Stimulated activated CD4-positive, alpha-beta T cell treated with anti-CD3 and anti-CD28 coated beads, TNF-alpha, amount 100 ng/mL, for 24 hours (primary cell): Measurements from ENCODE around the gene CLTB.
"Not testable (repeated sequence)": the region's sequence is repeated elsewhere in the genome, so short reads cannot be mapped to it uniquely, and the experiment has no call there.

ENCODE experiments used
- DNase-seq, 3 experiments: peaks; one replicate each; pipeline ENCODE4 v3.0.0-alpha.2; 2020; ENCODE audit warnings: low read depth in 3 of 3

Gene CLTB

DNA sequence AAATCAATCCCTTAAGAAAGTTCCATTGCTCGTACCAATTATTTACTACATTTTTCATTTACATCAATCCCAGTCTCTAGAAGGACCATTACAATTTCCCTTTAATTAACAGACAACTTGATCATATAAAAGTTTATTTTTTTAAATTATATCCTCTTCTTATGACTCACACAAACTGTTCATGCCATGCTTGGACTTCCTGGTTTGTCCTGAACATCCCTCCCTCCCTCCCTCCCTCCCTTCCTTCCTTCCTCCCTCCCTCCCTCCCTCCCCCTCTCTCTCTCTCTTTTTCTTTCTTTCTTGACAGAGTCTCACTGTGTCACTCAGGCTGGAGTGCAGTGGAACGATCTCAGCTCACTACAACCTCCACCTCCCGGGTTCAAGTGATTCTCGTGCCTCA, 11.6 kb upstream of the CLTB start:
- no peak for DNase-seq

DNA sequence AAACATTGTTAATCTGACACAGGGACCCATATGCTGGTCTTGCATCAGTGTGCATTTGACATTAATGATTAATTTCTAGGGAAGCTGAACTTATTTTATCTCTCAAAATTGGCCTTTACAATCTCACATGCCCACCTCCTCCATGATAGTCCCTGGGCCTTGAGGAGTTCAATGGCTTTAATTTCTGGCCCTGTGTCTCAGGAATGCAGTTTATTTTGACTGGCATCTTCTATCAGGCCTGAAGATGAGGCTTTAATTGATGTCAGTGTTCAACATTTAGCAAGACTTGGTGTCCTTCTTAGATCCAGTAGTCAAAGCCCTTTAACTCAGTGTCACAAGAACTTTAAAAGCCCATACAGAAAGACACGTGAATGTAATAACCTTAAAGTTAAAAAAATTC, 10.5 kb upstream of the CLTB start:
- no peak for DNase-seq

DNA sequence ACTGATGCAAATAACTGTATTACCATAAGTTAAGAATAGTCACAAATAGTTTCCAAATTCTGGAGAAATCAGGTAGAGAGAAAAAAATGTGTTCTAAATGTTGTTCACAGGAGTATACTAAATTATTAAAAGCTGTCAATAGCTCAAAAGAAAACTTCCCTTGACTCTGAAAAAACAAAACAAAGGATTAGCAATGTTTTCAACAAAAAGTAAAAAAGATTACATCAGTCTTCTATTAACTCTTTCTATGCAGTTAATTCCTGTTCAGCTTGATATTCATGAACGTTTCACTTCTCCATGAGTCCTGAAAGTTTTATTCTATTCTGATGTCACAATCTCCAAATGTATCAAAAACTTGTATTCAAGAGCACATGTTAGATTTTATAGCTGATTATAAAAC, 9.5 kb upstream of the CLTB start:
- no peak for DNase-seq

DNA sequence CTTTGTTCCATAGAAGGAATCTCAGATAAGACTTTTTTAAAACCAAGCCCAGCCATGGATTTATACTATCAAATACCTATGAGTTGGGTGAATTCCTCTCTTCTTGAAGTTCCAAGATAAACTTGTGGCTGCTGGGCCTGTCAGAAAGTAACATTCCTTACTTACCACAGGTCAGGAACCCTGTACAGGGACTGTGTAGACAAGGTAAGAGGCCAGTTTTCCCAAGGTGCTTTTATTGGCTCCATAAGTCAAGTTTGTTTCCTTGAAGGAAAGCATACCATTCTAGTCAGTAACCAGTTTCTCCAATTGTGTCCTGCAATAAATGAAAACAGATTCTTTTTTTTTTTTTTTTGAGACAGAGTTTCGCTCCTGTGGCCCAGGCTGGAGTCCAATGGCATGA, 8.8 kb upstream of the CLTB start:
- no peak for DNase-seq

DNA sequence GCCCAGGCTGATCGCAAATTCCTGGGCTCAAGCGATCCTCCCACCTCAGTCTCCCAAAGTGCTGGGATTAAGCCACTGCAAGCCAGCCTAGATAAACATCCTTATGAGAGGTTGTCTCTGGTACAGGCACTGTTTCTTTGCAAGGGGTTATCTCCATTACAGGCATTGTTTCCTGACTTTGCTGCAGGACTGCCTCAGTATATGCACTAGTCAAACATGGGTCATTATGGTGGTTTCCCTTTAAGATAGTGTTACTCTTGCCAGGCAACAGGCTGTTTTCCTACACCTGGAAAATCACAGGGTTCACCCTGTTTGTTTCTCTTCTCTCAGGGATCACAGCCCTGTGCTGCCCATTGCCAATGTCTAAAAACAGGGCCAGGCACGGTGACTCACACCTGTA, 7.8 kb upstream of the CLTB start:
- no peak for DNase-seq

DNA sequence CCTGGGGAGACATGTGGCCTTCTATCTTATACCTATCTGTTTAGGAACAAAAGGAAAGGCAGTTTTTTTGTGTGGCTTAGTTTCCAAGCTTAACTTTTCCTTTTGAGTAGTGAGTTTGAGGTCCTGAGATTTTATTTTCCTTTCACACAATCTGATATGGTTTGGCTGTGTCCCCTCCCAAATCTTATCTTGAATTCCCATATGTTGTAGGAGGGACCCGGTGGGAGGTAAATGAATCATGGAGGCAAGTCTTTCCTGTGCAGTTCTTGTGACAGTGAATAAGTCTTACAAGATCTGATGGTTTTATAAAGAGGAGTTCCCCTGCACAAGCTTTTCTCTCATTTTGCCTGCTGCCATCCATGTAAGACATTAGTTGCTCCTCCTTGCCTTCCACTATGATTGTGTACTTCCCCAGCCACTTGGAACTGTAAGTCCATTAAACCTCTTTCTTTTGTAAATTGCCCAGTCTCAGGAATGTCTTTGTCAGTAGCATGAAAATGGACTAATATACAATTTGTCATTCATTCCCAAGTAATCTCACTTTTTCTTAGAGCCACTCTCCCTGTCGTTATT, 4.7 kb upstream of the CLTB start:
- DNase-seq: no peak

DNA sequence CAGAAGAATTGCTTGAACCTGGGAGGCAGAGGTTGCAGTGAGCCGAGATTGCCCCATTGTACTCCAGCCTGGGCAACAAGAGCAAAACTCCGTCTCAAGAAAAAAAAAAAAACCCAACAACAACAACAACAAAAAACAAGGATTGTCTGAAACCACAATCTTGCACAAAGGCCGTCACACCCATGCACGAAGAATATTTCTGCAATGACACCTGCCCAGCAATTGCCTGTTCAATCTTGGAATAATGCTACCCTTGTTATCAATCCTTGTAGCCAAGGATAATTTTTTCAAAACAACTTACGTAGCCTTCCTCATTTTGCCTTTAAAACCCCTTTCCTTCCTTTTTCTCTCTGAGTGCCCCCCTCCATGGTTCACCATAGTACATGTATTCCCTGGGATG, 3.7 kb upstream of the CLTB start:
- DNase-seq: no peak

DNA sequence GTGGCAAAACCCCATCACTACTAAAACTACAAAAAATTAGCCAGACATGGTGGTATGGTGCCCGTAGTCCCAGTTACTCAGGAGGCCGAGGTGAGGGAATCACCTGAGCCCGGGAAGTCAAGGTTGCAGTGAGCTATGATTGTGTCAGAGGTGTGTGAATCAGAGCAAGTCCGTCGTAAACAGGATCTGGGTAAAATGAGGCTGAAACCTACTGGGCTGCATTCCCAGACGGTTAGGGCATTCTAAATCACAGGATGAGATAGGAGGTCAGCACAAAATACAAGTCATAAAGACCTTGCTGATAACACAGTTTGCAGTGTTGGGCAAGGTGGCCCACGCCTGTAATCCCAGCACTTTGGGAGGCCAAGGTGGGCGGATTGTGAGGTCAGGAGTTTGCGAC, 1.9 kb upstream of the CLTB start:
- DNase-seq: no peak

DNA sequence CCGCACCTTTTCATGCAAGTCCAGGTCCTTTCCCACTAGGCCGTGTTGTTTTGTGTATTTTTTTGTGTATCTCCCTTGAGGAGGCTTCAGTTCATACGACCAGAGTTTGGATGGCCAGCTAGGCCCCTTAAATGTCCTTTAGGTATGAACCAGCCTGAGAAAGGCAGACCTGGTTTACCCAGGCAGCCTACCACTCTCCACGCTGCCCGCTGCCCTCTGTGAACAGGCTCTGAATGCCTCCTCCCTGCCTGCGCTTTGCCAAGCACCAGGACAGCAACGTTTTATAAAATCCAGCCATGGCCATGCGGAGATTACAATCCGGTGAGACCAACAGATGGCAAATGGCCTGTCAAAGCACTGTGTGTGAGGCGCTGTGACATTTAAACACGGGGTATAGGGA, 626 bp upstream of the CLTB start:
- DNase-seq: no peak

DNA sequence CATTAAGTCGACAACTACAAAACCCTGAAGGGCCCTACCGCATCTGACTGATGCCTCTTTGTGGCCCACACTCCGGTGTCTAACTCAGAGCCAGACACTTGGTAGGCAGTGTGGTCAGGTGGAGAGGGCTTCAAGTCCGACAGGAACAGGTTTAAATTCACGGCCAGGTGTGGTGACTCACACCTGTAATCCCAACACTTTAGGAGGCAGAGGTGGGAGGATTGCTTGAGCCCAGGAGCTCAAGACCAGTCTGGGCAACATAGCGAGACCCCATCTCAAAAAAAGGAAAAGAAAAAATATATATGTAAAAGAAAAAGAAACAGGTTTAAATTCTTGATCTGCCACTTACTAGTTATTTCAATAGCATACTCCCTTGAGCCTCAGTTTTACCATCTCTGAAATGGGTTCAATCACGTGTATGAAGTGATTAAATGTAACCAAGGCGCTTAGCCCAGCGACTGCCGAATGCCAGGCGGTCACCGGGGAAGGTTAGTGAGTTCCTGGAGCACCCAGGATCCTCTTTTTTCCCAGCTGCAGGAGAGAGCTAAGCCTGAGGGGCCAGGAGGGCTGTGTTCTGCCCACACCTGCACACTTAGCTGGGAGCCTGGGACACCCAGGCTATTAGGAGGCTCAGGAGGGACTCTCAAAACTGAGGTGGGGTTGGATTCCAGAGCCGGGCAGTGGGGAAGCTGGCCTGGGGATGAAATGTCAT, 943 bp downstream of the CLTB start:
- DNase-seq: no peak

DNA sequence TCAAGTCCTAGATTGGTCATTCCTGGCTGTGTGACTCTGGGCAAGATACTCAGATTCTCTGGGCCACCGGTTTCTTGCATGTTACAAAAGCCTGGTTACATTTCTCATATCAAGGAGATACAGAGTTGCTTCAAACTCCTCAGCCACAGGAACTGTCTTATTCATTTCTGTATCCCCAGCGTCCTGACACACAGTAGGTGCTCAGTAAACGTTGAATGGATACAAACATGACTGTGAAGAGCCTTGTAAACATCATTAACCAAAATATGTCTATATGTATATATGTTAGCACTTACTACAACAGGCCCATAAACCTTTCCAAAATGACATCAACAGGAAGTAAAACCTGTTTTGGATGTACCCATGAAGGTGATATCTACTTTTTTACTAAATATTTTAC, 1.6 kb downstream of the CLTB start:
- no peak for DNase-seq

DNA sequence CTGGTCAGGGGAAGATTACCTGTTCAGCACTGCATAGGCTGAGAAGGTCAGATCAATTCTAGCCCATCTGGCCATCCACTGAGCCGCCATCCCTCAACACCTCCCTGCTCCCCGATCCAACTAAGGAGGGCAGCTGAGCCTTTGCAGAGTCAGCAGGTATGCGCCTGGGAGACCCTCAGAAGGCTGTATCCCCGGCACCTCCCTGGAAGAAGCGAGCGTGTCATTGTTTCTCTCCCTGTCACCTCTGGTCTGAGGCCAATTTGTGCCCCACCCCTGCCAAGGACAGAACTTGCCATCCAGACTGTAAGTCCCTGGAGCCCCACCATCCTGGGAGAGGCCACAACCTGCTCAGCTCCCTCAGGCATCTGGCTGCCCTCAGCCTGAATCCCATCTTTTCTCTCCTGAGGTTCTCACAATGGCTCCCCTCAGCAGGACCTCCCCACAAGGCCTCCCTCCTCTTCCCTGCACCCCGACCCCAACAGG, 2.6 kb downstream of the CLTB start:
- no peak for DNase-seq

DNA sequence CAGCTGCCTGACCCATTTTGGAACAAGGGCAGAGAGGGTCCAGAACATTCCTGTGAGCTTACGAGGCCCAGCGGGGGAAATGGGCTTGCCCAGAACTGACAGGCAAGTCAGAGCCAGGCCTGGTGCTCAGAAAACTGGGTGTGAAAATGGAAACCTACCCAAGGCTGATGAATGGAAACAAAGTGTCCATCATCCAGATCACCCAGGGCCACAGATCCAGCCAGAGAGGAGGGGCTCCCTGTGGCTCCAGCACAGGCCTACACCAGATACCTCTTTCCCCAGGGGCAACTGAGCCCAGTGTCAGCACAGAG, 3.1 kb downstream of the CLTB start:
- DNase-seq: no peak

DNA sequence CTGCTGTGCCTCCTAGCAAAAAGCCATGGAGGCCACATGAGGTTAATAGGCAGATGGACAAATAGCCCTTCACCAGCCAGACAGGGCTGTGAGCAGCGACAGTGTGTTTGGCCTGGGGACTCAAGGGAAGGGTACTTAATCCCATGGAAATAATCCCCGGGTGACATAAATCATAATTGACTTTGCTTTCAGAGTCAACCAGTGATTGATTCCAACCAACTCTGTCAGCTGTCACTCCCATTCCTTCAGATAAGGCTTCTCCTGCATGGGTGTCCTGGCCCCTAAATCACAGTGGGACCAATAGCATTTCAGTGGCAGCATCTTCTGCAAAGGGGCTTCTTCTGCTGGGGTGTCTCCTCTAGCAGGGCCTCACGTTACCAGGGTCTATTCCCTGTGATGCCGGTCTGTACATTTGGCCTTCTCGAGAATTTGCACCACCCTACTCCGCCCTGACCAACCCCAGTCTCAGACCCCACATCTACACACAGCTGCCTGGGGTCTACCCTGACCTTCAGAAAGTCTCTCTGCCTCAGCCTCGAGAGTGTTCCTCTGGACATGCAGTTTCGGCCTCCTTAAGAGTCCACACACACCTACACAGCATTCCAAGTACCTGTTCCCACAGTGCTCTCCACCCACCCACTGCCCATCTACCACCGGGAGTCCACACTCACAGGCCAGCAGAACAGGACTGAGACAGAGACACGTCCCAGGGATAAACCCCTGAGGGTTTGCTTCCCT, 3.7 kb downstream of the CLTB start:
- no peak for DNase-seq

DNA sequence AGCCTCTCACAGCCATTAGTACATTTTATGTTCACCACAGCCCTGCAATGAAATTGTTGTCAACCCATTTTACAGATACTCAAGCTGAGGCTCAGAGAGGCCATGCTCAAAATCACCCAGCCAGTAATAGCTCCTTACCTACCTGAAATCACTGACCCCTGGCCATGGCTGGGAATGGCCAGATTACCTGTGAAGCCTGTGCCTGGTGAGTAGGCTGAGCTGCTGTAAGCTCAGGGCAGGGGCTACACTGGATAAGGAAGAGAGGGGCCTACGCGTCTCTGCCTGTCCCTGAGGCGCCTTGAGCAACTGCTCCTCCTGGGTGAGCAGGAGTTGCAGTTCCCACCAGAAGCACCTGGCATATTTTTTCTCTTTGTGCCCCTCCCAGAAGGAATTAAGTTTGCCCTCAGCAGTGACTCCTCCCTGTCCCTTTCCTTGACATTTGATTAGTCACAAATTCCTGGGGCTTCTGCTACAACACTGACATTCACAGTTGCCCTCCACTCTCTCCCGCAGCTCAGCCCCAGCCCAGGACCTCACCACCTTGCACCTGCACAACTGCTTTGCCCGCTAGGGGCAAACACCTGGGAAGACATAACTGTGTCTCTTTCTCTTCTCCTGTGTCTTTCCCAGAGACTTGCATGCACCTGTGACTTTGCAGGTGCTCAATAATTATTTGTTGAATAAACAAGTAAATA, 5.7 kb downstream of the CLTB start:
- DNase-seq: no peak

DNA sequence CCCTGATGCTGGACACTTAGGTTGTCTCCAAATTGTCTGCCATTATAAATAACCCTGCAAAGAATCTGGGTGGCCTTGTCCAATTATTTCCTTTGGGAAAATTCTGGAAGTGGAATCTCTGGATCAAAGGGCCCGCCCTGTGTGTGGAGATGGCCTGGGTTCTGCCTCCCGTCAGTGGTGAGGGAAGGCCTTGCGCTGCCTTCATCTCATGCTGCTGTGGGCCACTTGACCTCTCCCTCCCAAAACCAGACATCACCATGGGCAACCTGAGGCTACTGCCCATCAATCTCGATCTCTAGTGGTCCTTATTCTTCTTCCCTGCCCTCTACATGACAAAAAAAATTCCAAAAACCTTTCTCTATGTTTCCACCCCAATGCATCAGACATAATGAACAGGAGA, 6.6 kb downstream of the CLTB start:
- DNase-seq: no peak

DNA sequence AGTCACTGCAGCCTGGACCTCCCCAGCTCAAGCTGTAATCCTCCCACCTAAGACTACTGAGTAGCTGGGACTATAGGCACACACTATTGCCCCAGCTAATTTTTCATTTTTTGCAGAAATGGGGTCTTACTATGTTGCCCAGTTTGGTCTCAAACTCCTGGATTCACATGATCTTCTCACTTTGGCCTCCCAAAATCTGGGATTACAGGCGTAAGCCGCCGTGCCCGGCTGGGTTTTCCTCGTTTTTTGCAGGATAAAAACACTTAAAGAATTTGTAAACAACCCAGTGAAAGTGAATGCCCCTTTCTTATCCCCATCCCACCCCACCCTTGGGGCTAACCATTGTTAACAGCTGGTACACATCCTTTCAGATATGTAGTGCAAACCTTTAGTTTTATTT, 7.7 kb downstream of the CLTB start:
- no peak for DNase-seq

DNA sequence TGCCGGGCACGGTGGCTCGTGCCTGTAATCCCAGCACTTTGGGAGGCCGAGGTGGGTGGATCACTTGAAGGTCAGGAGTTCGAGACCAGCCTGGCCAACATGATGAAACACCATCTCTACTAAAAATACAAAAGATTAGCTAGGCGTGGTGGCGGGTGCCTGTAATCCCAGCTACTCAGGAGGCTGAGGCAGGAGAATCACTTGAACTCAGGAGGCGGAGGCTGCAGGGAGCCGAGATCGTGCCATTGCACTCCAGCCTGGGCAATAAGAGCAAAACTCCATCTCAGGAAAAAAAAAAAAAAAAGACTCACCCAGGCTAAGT, 8.1 kb downstream of the CLTB start:
- not testable (repeated sequence) for DNase-seq

DNA sequence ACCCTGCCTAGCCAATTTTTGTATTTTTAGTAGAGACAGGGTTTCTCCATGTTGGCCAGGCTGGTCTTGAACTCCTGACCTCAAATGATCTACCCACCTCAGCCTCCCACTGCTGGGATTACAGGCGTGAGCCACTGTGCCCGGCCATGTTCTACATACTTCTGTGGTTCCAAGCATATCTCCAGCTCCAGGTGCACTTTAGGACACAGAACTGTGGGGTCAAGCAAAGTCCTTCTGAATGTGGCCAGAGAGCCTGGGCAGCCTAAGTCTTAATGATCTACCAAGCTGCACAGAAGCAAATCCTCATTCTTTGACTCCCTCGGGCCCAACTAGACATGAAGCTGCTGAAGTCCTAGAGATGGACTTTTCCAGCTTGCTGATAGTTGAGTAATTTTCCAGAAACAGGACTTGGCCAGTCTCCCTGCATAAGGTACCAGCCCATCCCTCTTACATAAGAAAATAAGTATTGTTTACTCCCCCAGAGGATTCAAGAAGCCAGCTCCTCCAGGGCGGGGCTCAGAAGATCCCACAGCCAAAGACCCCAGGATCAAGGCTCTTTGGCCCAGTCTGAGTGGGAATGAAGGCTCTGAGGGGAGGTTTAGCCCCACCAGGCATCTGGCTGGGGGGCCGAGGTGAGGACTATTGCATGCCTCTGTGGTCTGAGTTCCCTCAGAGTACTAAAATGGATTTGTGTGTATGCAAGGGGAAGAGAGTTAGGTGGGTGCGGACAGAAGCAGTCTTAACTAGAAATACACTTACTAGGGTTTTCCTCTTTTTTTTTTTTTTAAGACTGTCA, 8.7 kb downstream of the CLTB start:
- DNase-seq: no peak

DNA sequence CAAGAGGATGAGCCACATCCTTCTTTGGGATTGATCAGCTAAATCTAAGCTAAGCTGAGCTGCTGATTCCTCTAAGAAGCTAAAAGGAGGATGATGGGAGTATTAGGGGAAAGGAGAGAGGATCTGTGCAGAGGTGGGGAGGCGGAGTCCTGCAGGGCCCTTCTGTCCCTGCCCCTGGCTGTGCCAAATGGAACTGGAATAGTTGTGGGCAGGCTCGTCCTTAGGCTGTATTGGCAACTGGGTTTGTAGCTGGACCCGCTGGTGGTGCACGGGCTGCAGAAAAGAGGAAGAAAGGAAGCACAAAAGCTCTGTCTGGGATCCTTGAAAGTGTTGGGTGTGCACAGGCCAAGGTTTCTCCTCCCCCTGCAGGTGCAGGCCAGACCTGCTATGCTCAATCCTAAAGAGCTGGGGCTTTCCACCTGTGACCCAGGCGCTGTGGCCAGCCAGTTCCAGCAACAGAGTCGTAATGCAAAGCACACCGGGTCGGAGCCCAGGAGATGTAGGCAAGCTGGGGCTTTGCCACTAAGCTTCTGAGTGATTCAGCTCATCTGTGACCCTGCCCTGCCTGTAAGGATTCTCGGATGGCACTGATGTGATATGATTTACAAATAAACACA, 9.8 kb downstream of the CLTB start:
- DNase-seq: no peak

DNA sequence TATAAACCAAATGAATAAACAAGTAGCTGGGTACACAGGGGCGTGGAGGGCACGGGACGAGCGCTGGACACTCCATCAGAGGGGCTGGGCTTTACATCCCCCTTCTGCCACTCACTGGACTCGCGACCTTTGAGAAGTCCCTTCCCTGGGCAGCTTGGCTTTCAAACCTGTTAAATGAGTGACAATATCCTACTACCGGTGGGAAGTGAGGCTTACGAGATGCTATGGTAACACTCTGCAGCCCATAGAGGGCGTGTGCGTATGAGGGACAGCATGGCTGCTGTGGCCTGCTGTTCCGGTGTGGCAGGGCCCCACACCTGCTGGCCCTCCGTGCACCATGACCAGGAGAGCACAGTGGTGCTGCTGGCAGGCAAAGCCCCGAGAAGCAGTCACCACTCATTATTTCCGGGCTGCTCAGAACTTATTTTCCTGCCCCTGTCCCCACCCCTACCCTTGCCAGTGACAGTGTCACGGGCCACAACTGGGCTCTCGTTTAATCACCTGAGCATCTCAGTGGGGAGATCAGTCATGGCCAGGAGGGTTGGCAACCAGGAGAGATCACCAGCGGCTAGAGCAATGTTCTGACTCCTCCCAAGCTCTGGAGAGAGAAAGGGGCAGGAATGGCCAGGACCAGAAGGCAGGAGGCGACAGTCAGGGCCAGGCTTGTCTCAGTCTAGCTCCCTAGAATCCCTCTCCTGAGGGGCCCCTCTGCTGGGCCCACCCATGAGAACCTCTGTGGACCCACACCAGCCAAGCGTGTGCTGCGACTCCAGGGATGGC, 10.5 kb downstream of the CLTB start:
- no peak for DNase-seq
